Measurements from ENCODE around the gene LSM12.

LSM12 gene

DNA sequence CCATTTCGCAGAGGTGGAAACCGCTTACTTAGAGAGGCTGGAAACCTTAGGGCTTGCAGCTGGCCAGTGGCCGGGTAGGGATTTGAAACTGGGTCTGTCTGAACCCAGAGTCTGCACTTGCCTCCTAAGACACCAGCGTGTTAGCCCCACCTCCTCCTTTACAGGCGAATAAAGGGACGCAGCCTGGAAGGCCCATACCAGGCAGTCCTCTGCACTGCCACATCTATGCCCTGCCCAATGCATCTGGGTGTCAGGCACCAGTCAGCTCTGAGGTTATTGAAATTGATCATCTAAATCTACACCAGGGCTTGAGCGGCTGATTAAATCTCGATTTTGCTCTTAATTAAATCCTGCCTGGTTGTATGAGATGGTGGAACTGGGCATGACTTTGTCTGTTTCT, 82.0 kb downstream of the LSM12 start:
- no peak for DNase-seq
